Hepatocyte (in vitro differentiated cells): ENCODE results near the gene BRD3. TPM values are rescaled to one million over a fixed set of nuclear protein-coding genes. Genes with fewer than 3 reads are reported as not detected.

Experiments
- DNase-seq: peaks from one replicate; pipeline ENCODE4 v3.0.0-alpha.2; 2016; ENCODE audit warnings: low spot score
- H2AFZ ChIP-seq: fragments of 200-600 bp; sonication (generic); 2 replicates; pipeline ENCODE4 v1.6.0; 2016; ENCODE audit warnings: antibody characterized with exemption, mild to moderate bottlenecking
- H3K27ac ChIP-seq: fragments of 200-600 bp; sonication (generic); 2 replicates; pipeline ENCODE4 v1.5.1; 2016; ENCODE audit warnings: mild to moderate bottlenecking
- H3K27me3 ChIP-seq: fragments of 200-600 bp; sonication (generic); 2 replicates; pipeline ENCODE4 v1.6.1; 2016
- H3K36me3 ChIP-seq: fragments of 200-600 bp; sonication (generic); replicated peaks from 2 replicates; pipeline ENCODE4 v1.5.1; 2016; ENCODE audit warnings: low read depth; ENCODE audit not compliant: insufficient read depth
- H3K4me1 ChIP-seq: fragments of 200-600 bp; sonication (generic); 2 replicates; pipeline ENCODE4 v1.5.1; 2016; ENCODE audit warnings: mild to moderate bottlenecking, moderate library complexity; ENCODE audit not compliant: insufficient read depth
- H3K4me2 ChIP-seq: fragments of 200-600 bp; sonication (generic); 2 replicates; pipeline ENCODE4 v1.6.0; 2016
- H3K4me3 ChIP-seq: fragments of 200-600 bp; sonication (generic); 2 replicates; pipeline ENCODE4 v1.5.1; 2016; ENCODE audit warnings: mild to moderate bottlenecking
- H3K79me2 ChIP-seq: fragments of 200-600 bp; sonication (generic); 2 replicates; pipeline ENCODE4 v1.6.0; 2017; ENCODE audit warnings: mild to moderate bottlenecking
- H3K9me2 ChIP-seq: fragments of 200-600 bp; sonication (generic); replicated peaks from 2 replicates; pipeline ENCODE4 v1.6.0; 2017; ENCODE audit warnings: mild to moderate bottlenecking; ENCODE audit not compliant: insufficient read depth
- H3K9me3 ChIP-seq: fragments of 200-600 bp; sonication (generic); 2 replicates; pipeline ENCODE4 v1.5.1; 2016; ENCODE audit warnings: low read depth, mild to moderate bottlenecking
- H4K20me1 ChIP-seq: fragments of 200-600 bp; sonication (generic); 2 replicates; pipeline ENCODE4 v1.6.0; 2016; ENCODE audit warnings: mild to moderate bottlenecking; ENCODE audit not compliant: insufficient read depth, poor library complexity, severe bottlenecking
- CTCF ChIP-seq: fragments of 200-600 bp; sonication (generic); IDR thresholded peaks from 2 replicates; pipeline ENCODE4 v1.5.1; 2016; ENCODE audit warnings: antibody characterized with exemption, mild to moderate bottlenecking; ENCODE audit not compliant: poor library complexity
- EZH2 ChIP-seq: fragments of 200-600 bp; sonication (generic); IDR thresholded peaks from 2 replicates; pipeline ENCODE4 v1.6.1; 2016; ENCODE audit warnings: antibody characterized with exemption, mild to moderate bottlenecking, borderline replicate concordance
- EZH2phosphoT487 ChIP-seq: fragments of 200-600 bp; sonication (generic); IDR thresholded peaks from one replicate; pipeline ENCODE4 v1.6.1; 2018; ENCODE audit warnings: antibody characterized with exemption, mild to moderate bottlenecking, low read depth, moderate library complexity; ENCODE audit not compliant: unreplicated experiment, severe bottlenecking
- WGBS: methylation state at CpG from one replicate; pipeline ENCODE4 v1.1.6; 2016; ENCODE audit warnings: low lambda C conversion rate; ENCODE audit errors: missing lambda C conversion rate; 5-methylcytosine and 5-hydroxymethylcytosine counted together
- polyA plus RNA-seq: library from polyadenylated mRNA; unstranded; fragments of >200 nt; fragmentation: Nextera tagmentation; extraction: Ambion mirVana; gene quantifications from 2 replicates; pipeline ENCODE4 v1.2.1, GENCODE V29; 2016
- total RNA-seq: library from RNA; depleted of rRNA; stranded (reverse); fragments of >200 nt; gene quantifications from 2 replicates; pipeline ENCODE4 v1.2.3, GENCODE V29; 2014

The BRD3 gene
- total and polyA plus RNA-seq, 2 experiments from 2014 or later: 9.0 to 29.6 TPM

- 96% methylated on average over 27 of the region's 28 CpGs for whole genome bisulfite sequencing
- no peak for TF ChIP-seq EZH2
- no peak for TF ChIP-seq EZH2phosphoT487
- no peak for TF ChIP-seq CTCF
- H3K9me3 ChIP-seq: no peaks in the 10 kb centered on the region
- no peaks in the 10 kb centered on the region for H3K36me3 ChIP-seq
- H3K4me1 ChIP-seq: no peaks in the 10 kb centered on the region
- no peak for DNase-seq
- peaks cover 30% of the 10 kb centered on the region for H3K79me2 ChIP-seq
- H3K4me2 ChIP-seq: no peak overlapping the region
- H3K27me3 ChIP-seq: no peaks in the 10 kb centered on the region
- H3K4me3 ChIP-seq: no peak overlapping the region
- no peak overlapping the region for H2AFZ ChIP-seq
- H3K27ac ChIP-seq: no peak overlapping the region
- no peaks in the 10 kb centered on the region for H3K9me2 ChIP-seq
- H4K20me1 ChIP-seq: peaks cover 28% of the 10 kb centered on the region
Observed at GRCh38 chr9:134049772-134050588, 17.8 kb downstream of the BRD3 start.

- no peaks in the 10 kb centered on the region for H3K9me2 ChIP-seq
- no peak overlapping the region for H3K4me2 ChIP-seq
- no peak for TF ChIP-seq EZH2
- TF ChIP-seq EZH2phosphoT487: no peak
- TF ChIP-seq CTCF: no peak
- no peaks in the 10 kb centered on the region for H3K36me3 ChIP-seq
- H3K4me3 ChIP-seq: no peak overlapping the region
- peaks cover 23% of the 10 kb centered on the region for H3K79me2 ChIP-seq
- no peaks in the 10 kb centered on the region for H3K9me3 ChIP-seq
- no peak overlapping the region for H3K27ac ChIP-seq
- H2AFZ ChIP-seq: no peak overlapping the region
- WGBS: 96% methylated on average over 20 of the region's 20 CpGs
- H3K27me3 ChIP-seq: no peaks in the 10 kb centered on the region
- no peaks in the 10 kb centered on the region for H3K4me1 ChIP-seq
- no peak for DNase-seq
- H4K20me1 ChIP-seq: peaks cover 21% of the 10 kb centered on the region
Observed at GRCh38 chr9:134049236-134049635, 18.6 kb downstream of the BRD3 start.

GRCh38 chr9:134048582-134048968 lies 19.3 kb downstream of the BRD3 start:
- no peak overlapping the region for H3K27ac ChIP-seq
- no peak overlapping the region for H2AFZ ChIP-seq
- peaks cover 15% of the 10 kb centered on the region for H4K20me1 ChIP-seq

More at GRCh38 chr9:134048582-134048968, 19.3 kb downstream of the BRD3 start:
- Histone ChIP-seq H3K36me3 (no peaks in the 10 kb centered on the region), H3K4me2 (no peak overlapping the region), H3K9me3 (no peaks in the 10 kb centered on the region), H3K27me3 (no peaks in the 10 kb centered on the region), H3K79me2 (peaks cover 16% of the 10 kb centered on the region), H3K9me2 (no peaks in the 10 kb centered on the region), H3K4me1 (no peaks in the 10 kb centered on the region), H3K4me3 (no peak overlapping the region)
- 93% methylated on average over 12 of the region's 12 CpGs for WGBS
- no peak for DNase-seq
- no peak for TF ChIP-seq EZH2phosphoT487
- TF ChIP-seq CTCF: no peak
- TF ChIP-seq EZH2: no peak
